Neural crest cell (in vitro differentiated cells): Measurements from ENCODE around the gene SPDYE18. TPM values are rescaled to one million over a fixed set of nuclear protein-coding genes. Genes with fewer than 3 reads are reported as not detected.

Experiments used
- total RNA-seq: library from RNA; stranded (reverse); gene quantifications from 2 replicates; pipeline ENCODE4 v1.2.1, GENCODE V29; 2021

Gene SPDYE18
- total RNA-seq, 1 donor from 2014 or later, result not detected

Other genes starting within 250 kb of the SPDYE18 start
- not detected in 2 replicates for gene SPDYE17, start 30.2 kb downstream of the SPDYE18 start, total RNA-seq
- 3.2 and 6.4 TPM in 2 replicates for gene CCDC146, start 60.1 kb upstream of the SPDYE18 start, total RNA-seq
- not detected in 2 replicates for gene FGL2, start 137.3 kb upstream of the SPDYE18 start, total RNA-seq